GM12878 (cell line): Measurements from ENCODE around the gene STK11. TPM values are rescaled to one million over a fixed set of nuclear protein-coding genes. Genes with fewer than 3 reads are reported as not detected.

ENCODE experiments used
- DPF2 ChIP-seq: fragments of 450-650 bp; IDR thresholded peaks from 2 replicates; pipeline ENCODE4 v1.6.1; 2017; ENCODE audit warnings: mild to moderate bottlenecking
- SIN3A ChIP-seq: IDR thresholded peaks from 2 replicates; pipeline ENCODE4 v1.6.1; 2012; ENCODE audit warnings: low read depth, low read length, improper control_type of control experiment
- SPI1 ChIP-seq: IDR thresholded peaks from 2 replicates; pipeline ENCODE4 v1.6.1; 2011; ENCODE audit warnings: low read depth, mild to moderate bottlenecking, low read length, moderate library complexity, borderline replicate concordance; ENCODE audit not compliant: insufficient read depth
- SREBF1 ChIP-seq: IDR thresholded peaks from 2 replicates; pipeline ENCODE4 v1.6.1; 2012; ENCODE audit warnings: mild to moderate bottlenecking, low read length
- STAT1 ChIP-seq: fragments of 450-650 bp; conservative IDR thresholded peaks from 2 replicates; pipeline ENCODE4 v1.6.1; 2014; ENCODE audit warnings: antibody characterized with exemption, mild to moderate bottlenecking
- ZNF217 ChIP-seq: fragments of 450-650 bp; IDR thresholded peaks from 2 replicates; pipeline ENCODE4 v1.6.1; 2017; ENCODE audit warnings: antibody characterized with exemption, mild to moderate bottlenecking
- ZNF384 ChIP-seq: IDR thresholded peaks from 2 replicates; pipeline ENCODE4 v1.6.1; 2012; ENCODE audit warnings: low read depth, mild to moderate bottlenecking, low read length, improper control_type of control experiment, borderline replicate concordance
- ZNF622 ChIP-seq: fragments of 450-650 bp; IDR thresholded peaks from 2 replicates; pipeline ENCODE4 v1.6.1; 2017; ENCODE audit warnings: mild to moderate bottlenecking, inconsistent platforms
- polyA plus RNA-seq, 11 experiments: library from polyadenylated mRNA; depleted of rRNA in 4 of 11; unstranded in 6 of 11; stranded (reverse) in 5 of 11; fragments of >200 nt; fragmentation: Nextera tagmentation in 4 of 11; fragmentation: Illumina TruSeq in 1 of 11; extraction: Ambion mirVana in 4 of 11; extraction: Trizol in 1 of 11; gene quantifications; 1 replicate in 1 of 11; 2 replicates in 10 of 11; pipeline versions ENCODE4 v1.2.1 to v1.2.3, GENCODE V29; 2011 to 2016; ENCODE audit warnings: inconsistent platforms in 2 of 11, missing spikeins in 2 of 11, low read depth in 1 of 11
- total RNA-seq, 4 experiments: library from RNA; depleted of rRNA in 3 of 4; stranded (reverse); fragments of >200 nt in 3 of 4; fragmentation: Illumina TruSeq in 1 of 4; extraction: Trizol in 1 of 4; gene quantifications; 2 replicates each; pipeline versions ENCODE4 v1.2.1 to v1.2.3, GENCODE V29; 2013 to 2021
- TF ChIP-seq, protein P1 (sequence below): fragments of 450-650 bp; conservative IDR thresholded peaks from 2 replicates; pipeline ENCODE4 v1.6.1; 2017; ENCODE audit warnings: mild to moderate bottlenecking, moderate library complexity
- TF ChIP-seq, protein P2 (sequence below): fragments of 450-650 bp; IDR thresholded peaks from 2 replicates; pipeline ENCODE4 v1.6.1; 2017; ENCODE audit warnings: mild to moderate bottlenecking, moderate library complexity
- TF ChIP-seq, protein P3 (sequence below): IDR thresholded peaks from 2 replicates; pipeline ENCODE4 v1.6.1; 2012; ENCODE audit warnings: low read depth, low read length, improper control_type of control experiment

STK11 gene
- total and polyA plus RNA-seq, 10 of the 15 experiments (the other 5 are each of a cell fraction or from before 2014, with no cell fraction given) = 0.33 to 71.0 (median 23.8) TPM

DNA sequence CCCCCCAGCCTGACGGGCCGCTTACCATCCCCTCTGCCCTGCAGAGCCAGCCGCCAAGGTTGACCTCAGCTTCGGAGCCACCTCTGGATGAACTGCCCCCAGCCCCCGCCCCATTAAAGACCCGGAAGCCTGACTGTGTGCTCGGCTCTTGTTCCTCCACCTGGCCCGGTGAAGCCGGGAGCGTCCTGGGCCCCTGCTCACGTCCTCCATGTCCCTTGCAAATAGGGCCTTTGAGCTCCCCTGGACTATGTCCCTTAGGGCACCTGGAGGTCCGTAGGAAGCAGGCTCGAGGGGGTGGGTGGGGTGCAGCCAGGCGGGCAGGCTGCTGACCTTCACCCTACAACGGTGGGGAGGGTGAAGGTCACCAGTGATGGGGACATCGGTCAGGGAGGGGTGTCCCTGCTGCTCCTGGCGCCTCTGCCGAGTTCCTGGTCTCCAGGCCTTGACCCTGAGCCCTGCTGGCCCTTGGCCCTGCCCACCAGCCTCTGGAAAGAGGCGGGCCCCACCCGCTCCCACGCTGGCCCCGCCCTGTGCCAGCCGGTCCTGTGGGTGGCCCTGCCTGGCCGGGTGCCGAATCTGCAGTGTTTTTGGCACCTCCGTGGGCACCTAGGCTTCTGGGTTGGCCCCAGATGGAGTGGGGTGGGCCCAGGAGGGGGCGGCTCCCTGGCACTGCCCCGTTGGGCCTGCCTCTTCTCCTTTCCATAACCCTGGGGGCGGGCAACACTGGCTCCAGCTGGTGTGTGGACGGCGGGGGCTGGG is 39.3 kb downstream of the STK11 start (continued):
- TF ChIP-seq, protein P1, sequence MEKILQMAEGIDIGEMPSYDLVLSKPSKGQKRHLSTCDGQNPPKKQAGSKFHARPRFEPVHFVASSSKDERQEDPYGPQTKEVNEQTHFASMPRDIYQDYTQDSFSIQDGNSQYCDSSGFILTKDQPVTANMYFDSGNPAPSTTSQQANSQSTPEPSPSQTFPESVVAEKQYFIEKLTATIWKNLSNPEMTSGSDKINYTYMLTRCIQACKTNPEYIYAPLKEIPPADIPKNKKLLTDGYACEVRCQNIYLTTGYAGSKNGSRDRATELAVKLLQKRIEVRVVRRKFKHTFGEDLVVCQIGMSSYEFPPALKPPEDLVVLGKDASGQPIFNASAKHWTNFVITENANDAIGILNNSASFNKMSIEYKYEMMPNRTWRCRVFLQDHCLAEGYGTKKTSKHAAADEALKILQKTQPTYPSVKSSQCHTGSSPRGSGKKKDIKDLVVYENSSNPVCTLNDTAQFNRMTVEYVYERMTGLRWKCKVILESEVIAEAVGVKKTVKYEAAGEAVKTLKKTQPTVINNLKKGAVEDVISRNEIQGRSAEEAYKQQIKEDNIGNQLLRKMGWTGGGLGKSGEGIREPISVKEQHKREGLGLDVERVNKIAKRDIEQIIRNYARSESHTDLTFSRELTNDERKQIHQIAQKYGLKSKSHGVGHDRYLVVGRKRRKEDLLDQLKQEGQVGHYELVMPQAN = no peak
- TF ChIP-seq SREBF1 (no peak), SPI1 (no peak), ZNF622 (no peak), SIN3A (no peak), ZNF384 (no peak), DPF2 (0 out of 2 replicates have a peak, but pooled peaks have one; percentile 47), ZNF217 (no peak), STAT1 (no peak)
- TF ChIP-seq, protein P2, sequence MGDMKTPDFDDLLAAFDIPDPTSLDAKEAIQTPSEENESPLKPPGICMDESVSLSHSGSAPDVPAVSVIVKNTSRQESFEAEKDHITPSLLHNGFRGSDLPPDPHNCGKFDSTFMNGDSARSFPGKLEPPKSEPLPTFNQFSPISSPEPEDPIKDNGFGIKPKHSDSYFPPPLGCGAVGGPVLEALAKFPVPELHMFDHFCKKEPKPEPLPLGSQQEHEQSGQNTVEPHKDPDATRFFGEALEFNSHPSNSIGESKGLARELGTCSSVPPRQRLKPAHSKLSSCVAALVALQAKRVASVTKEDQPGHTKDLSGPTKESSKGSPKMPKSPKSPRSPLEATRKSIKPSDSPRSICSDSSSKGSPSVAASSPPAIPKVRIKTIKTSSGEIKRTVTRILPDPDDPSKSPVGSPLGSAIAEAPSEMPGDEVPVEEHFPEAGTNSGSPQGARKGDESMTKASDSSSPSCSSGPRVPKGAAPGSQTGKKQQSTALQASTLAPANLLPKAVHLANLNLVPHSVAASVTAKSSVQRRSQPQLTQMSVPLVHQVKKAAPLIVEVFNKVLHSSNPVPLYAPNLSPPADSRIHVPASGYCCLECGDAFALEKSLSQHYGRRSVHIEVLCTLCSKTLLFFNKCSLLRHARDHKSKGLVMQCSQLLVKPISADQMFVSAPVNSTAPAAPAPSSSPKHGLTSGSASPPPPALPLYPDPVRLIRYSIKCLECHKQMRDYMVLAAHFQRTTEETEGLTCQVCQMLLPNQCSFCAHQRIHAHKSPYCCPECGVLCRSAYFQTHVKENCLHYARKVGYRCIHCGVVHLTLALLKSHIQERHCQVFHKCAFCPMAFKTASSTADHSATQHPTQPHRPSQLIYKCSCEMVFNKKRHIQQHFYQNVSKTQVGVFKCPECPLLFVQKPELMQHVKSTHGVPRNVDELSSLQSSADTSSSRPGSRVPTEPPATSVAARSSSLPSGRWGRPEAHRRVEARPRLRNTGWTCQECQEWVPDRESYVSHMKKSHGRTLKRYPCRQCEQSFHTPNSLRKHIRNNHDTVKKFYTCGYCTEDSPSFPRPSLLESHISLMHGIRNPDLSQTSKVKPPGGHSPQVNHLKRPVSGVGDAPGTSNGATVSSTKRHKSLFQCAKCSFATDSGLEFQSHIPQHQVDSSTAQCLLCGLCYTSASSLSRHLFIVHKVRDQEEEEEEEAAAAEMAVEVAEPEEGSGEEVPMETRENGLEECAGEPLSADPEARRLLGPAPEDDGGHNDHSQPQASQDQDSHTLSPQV = no peak
- TF ChIP-seq, protein P3, sequence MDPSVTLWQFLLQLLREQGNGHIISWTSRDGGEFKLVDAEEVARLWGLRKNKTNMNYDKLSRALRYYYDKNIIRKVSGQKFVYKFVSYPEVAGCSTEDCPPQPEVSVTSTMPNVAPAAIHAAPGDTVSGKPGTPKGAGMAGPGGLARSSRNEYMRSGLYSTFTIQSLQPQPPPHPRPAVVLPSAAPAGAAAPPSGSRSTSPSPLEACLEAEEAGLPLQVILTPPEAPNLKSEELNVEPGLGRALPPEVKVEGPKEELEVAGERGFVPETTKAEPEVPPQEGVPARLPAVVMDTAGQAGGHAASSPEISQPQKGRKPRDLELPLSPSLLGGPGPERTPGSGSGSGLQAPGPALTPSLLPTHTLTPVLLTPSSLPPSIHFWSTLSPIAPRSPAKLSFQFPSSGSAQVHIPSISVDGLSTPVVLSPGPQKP = 0 out of 2 replicates have a peak, but pooled peaks have one; percentile 0
